Activated B cell treated with CpG ODN at 0.5 μM for 24 hours (primary cell): Measurements from ENCODE around the gene LCN1. TPM values are rescaled to one million over a fixed set of nuclear protein-coding genes. Genes with fewer than 3 reads are reported as not detected.

Experiments
- ATAC-seq: fragments of 200-7000 bp; cut with Tn5 transposase; one replicate; pipeline ENCODE4 v1.10.0; 2021; ENCODE audit warnings: low read depth, mild to moderate bottlenecking, moderate library complexity
- CTCF ChIA-PET: fragments of 350-600 bp; sonication (Branson Sonifier 250); formaldehyde crosslinking; loops from one replicate; lab custom pipeline; 2021; ENCODE audit warnings: antibody characterized with exemption; lab: Charles Lee
- POLR2A ChIA-PET: fragments of 350-600 bp; sonication (Branson Sonifier 250); formaldehyde crosslinking; loops from one replicate; lab custom pipeline; 2021; ENCODE audit warnings: antibody characterized with exemption; lab: Charles Lee
- DNase-seq: peaks from one replicate; pipeline ENCODE4 v3.0.0; 2022
- H3K27ac Mint-ChIP-seq: one replicate; pipeline ENCODE4 v1.8.0; 2020; ENCODE audit warnings: mixed read lengths
- H3K27me3 Mint-ChIP-seq: one replicate; pipeline ENCODE4 v1.8.0; 2021; ENCODE audit warnings: mixed read lengths
- H3K36me3 Mint-ChIP-seq: one replicate; pipeline ENCODE4 v1.8.0; 2021; ENCODE audit warnings: low read depth, mixed read lengths
- H3K4me1 Mint-ChIP-seq: one replicate; pipeline ENCODE4 v1.8.0; 2021; ENCODE audit warnings: mixed read lengths
- H3K4me3 Mint-ChIP-seq: one replicate; pipeline ENCODE4 v1.8.0; 2020; ENCODE audit warnings: mild to moderate bottlenecking, mixed read lengths
- H3K9me3 Mint-ChIP-seq: one replicate; pipeline ENCODE4 v1.8.0; 2020; ENCODE audit warnings: mixed read lengths
- intact Hi-C: fragments of 100-400 bp; cut with micrococcal nuclease; formaldehyde crosslinking; loops from one replicate; pipeline ENCODE4 v1.15.1; 2024
- total RNA-seq: library from RNA; stranded (reverse); gene quantifications from 2 replicates; pipeline ENCODE4 v1.2.3, GENCODE V29; 2022
- TF ChIP-seq, protein P1 (sequence below): fragments of 200-600 bp; IDR thresholded peaks from one replicate; pipeline ENCODE4 v1.8.0; 2022; ENCODE audit warnings: antibody characterized with exemption, mild to moderate bottlenecking

LCN1 gene
- total RNA-seq, 1 donor from 2014 or later, result not detected

DNA sequence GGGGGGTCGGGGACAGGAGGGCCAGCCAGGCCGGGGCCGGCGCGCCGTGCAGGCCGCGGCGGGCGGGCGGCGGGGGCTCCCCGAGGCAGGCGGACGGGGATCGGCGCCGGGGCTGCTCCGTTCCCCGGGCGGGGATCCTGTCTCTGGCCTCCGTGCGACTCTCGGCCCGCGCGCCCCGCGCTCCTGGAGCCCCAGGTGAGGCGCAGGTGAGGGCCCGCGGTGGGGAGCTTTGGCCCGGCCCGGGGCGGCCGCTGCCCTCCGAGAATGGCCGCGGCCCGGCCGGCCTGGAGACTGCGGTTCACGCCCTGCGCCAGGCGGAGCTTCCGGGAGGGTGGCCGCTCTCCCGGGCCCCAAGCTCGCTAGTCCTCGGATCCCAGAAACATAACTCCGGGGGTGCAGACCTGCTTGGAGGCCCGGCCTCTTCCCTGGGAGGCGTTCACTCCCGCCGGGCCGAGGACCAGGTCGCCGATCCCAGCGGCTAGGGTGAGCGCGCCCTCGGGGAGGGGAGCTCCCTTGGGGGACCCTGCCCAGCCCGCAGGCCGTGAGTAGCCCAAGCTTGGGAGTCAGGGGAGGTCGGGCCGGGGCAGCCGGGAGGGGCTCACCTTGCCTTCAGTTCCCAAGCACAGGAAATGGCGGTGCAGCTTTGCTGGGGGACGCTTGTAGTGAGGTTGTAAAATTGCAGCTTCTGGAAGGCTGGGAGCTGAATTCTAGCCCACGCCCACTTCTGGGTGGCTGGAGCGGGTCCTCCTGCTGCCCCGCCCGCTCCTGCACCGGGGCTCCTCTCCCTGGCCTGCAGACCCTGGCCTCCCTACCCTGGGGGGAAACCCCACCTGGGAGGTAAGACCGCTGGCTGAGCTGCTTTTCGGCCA lies 40.9 kb upstream of the LCN1 start:
- peaks cover 5% of the 10 kb centered on the region for H3K36me3 Mint-ChIP-seq
- TF ChIP-seq, protein P1, sequence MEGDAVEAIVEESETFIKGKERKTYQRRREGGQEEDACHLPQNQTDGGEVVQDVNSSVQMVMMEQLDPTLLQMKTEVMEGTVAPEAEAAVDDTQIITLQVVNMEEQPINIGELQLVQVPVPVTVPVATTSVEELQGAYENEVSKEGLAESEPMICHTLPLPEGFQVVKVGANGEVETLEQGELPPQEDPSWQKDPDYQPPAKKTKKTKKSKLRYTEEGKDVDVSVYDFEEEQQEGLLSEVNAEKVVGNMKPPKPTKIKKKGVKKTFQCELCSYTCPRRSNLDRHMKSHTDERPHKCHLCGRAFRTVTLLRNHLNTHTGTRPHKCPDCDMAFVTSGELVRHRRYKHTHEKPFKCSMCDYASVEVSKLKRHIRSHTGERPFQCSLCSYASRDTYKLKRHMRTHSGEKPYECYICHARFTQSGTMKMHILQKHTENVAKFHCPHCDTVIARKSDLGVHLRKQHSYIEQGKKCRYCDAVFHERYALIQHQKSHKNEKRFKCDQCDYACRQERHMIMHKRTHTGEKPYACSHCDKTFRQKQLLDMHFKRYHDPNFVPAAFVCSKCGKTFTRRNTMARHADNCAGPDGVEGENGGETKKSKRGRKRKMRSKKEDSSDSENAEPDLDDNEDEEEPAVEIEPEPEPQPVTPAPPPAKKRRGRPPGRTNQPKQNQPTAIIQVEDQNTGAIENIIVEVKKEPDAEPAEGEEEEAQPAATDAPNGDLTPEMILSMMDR, result no peak
- no peak overlapping the region for H3K27ac Mint-ChIP-seq
- peak; percentile 31 for DNase-seq
- POLR2A ChIA-PET, result no interaction called here
- H3K4me1 Mint-ChIP-seq, result peaks cover 10% of the 10 kb centered on the region
- ATAC-seq, result peak; percentile 31
- peaks cover 2% of the 10 kb centered on the region for H3K27me3 Mint-ChIP-seq
- CTCF ChIA-PET, result interaction anchor here (0.7 to 1.0 kb wide), 3 partner anchors 19 to 67 kb away, joined by 3 to 7 read pairs (median 3); partner anchors contain the start of gene MRPS2
- peak overlapping the region; percentile 61 for H3K4me3 Mint-ChIP-seq
- H3K9me3 Mint-ChIP-seq, result no peaks in the 10 kb centered on the region
- intact Hi-C loops, result loop anchor here (1.0 kb wide), 1 partner anchor 20 kb away; the partner anchor contains the start of gene MRPS2

DNA sequence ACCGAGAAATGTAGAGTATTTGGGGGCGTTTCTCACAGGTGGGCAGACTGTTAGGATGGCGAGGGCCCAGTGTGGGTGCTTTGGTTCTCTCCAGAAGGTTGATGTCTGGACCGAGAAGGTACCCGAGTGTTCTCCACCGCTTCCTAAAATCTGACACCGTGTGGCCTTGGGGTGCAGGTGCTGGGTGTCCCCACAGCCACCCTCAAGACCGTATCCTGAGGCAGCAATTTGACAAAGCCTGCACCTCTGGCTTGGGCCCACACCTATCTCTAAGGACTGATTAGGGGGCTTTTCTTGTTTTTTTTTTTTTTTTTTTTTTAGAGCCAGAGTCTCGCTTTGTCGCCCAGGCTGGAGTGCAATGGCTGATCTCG lies 40.3 kb upstream of the LCN1 start:
- H3K4me3 Mint-ChIP-seq, result peak overlapping the region; percentile 61
- no peaks in the 10 kb centered on the region for H3K9me3 Mint-ChIP-seq
- ChIA-PET POLR2A (interaction anchor here (0.7 kb wide), 2 partner anchors 11 to 918 kb away, joined by 4 to 6 read pairs; no protein-coding TSS in a partner anchor), CTCF (interaction anchor here (1.0 kb wide), 1 partner anchor 19 kb away, joined by 7 read pairs; the partner anchor contains the start of gene MRPS2)
- peaks cover 2% of the 10 kb centered on the region for H3K27me3 Mint-ChIP-seq
- no peak for DNase-seq
- peaks cover 10% of the 10 kb centered on the region for H3K4me1 Mint-ChIP-seq
- no peak overlapping the region for H3K27ac Mint-ChIP-seq
- H3K36me3 Mint-ChIP-seq, result peaks cover 7% of the 10 kb centered on the region
- TF ChIP-seq, protein P1, result no peak
- ATAC-seq, result no peak
- intact Hi-C loops, result loop anchor here (1.0 kb wide), 1 partner anchor 19 kb away; the partner anchor contains the start of gene MRPS2

DNA sequence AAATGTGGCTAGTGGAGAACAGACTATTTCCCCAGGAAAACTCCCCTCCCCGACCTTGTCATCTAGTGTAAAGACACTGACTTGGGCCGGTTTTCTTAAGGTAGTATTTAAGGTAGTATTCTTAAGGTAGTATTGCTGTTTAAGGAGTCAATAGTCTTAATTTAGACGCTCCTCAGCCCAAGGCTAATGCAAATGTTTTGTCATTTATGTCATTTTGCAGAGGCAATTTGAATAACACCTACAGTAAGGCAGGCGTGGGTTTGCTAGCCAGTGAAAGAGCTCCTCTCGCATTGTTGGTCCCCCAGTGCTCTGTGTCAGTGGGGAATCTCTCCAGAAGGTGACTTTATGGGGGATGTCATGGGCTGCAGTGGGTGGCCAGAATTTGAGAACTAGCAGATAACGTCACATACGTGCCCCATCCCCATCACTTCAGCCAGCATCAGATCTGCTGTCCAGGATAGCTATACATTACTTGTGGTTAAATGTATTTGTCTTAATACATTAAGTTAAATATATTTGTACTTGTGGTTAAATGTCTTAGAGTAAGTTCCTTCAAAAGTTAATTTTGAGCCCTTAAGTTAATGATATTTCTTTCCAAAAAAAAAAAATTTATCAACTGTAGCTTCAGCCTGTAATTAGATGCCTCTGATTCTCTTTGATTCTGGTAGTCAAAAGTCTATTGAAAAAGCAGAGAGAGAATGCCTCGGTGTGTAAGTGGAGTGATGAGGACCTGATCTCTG lies 39.1 kb upstream of the LCN1 start:
- H3K4me3 Mint-ChIP-seq, result no peak overlapping the region
- H3K27me3 Mint-ChIP-seq, result peaks cover 2% of the 10 kb centered on the region
- no peak for DNase-seq
- no peaks in the 10 kb centered on the region for H3K9me3 Mint-ChIP-seq
- TF ChIP-seq, protein P1, result no peak
- peaks cover 7% of the 10 kb centered on the region for H3K36me3 Mint-ChIP-seq
- ChIA-PET POLR2A (interaction anchor here (0.6 kb wide), 1 partner anchor 1458 kb away, joined by 5 read pairs; no protein-coding TSS in a partner anchor), CTCF (no interaction called here)
- H3K27ac Mint-ChIP-seq, result no peak overlapping the region
- peaks cover 10% of the 10 kb centered on the region for H3K4me1 Mint-ChIP-seq
- ATAC-seq, result no peak
- intact Hi-C loops, result no loop called here

DNA sequence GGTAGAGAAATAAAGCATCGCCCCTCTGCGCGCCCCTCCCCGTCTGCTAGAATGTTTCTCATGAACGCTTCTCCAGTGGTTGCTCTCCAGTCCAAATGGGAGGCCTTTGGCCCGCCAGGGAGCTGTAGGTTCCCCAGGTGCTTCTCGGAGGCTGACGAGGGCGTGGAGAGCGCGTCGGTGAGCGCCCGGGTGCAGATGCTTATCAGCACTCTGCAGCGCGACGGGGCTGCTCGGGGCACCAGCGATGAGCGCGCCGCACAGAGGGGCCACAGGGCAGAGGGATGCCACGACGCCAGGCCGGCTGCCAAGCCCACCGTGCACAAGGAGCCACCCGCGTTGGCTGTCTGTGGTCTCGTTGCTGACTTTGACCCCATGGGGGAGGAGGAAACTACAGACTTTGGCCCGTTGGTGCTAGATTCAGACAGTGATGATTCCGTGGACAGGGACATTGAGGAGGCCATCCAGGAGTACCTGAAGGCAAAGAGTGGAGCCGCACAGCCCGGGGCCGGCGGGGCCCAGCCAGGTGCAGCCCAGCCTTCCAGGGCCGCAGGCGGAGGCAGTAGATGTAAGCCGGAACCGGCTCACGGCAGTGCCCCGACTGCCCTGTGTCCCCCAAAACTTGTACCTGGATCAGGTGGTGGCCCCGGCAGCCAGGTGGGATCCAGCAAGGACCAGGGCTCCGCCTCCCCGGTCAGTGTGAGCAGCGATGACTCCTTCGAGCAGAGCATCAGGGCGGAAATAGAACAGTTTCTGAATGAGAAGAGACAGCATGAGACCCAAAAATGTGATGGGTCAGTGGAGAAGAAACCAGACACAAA lies 36.6 kb upstream of the LCN1 start:
- H3K4me3 Mint-ChIP-seq, result no peak overlapping the region
- H3K36me3 Mint-ChIP-seq, result peaks cover 6% of the 10 kb centered on the region
- ChIA-PET POLR2A (no interaction called here), CTCF (no interaction called here)
- no peak overlapping the region for H3K27ac Mint-ChIP-seq
- peaks cover 2% of the 10 kb centered on the region for H3K27me3 Mint-ChIP-seq
- ATAC-seq (no peak), DNase-seq (no peak)
- intact Hi-C loops, result no loop called here
- peaks cover 6% of the 10 kb centered on the region for H3K4me1 Mint-ChIP-seq
- H3K9me3 Mint-ChIP-seq, result no peaks in the 10 kb centered on the region
- TF ChIP-seq, protein P1, result no peak
